Measurements from ENCODE around the gene EIF4A2. TPM values are rescaled to one million over a fixed set of nuclear protein-coding genes. Genes with fewer than 3 reads are reported as not detected.

Gene EIF4A2
- total RNA-seq, 1 experiment from 2014 or later = 398 TPM

DNA sequence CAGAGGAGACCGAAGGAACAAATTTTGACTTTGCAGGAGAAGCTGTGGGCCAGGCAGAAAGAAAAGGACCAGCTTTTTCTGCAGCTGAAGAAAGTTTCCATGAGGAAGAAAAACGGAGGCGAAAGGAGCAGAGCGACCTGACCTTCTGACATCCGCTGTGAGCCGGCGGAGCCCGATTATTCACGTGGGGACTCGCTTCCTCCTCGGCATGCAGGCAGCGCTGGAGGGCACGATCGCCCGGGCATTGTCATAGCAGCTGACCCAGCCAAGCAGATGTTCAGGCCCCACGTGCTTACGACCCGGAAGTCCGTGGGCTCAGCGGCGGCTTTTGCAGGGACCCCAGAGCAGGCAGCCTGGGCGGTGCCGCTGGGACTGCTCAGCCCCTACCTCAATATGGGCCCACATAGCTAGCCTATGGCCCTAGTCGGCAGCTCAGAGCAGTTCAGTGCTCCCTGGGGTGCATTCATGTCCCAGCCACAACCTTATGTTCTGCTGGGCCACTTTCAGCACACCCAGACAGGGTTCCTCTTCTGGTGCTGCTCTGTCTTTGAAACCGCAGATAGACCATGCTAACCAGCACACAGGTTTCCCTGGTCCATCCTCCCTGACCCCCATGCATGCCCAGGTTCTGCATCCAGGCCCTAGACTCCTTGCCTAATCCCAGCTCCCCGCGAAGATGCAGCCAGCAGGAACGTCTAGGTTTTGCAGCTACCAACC, 10.5 kb upstream of the EIF4A2 start:
- H3K27me3 Mint-ChIP-seq (ENCODE audit: low read depth) = peaks cover 39% of the 10 kb centered on the region

More for the DNA sequence above, 10.5 kb upstream of the EIF4A2 start:
- no peak overlapping the region for H3K23ac ChIP-seq (ENCODE audit: insufficient read length, low read depth, low read length)
- H3K4me1 ChIP-seq (ENCODE audit: insufficient read depth, low read length) = peaks cover 4% of the 10 kb centered on the region; the same call in 1 of the 2 replicates
- peaks cover 0 to 4% of the 10 kb centered on the region in 2 experiments; a peak in 3 of 5 replicates for H3K9me3 Mint-ChIP-seq
- no peak overlapping the region for H3K9ac ChIP-seq (ENCODE audit: extremely low read depth, insufficient read length, low read length)
- no peaks in the 10 kb centered on the region for H3K79me2 ChIP-seq (ENCODE audit: insufficient read depth, low read length)
- H3K36me3 Mint-ChIP-seq (ENCODE audit: insufficient read depth in 1 of 3, low read depth in 3 of 3) = no peaks in the 10 kb centered on the region; a peak in 1 of 7 replicates
- H3K4me2 ChIP-seq (ENCODE audit: insufficient read depth, insufficient read length, low read length) = peak overlapping the region; percentile 2
- H3K79me1 ChIP-seq (ENCODE audit: insufficient read depth, low read depth, low read length, poor library complexity, severe bottlenecking) = no peaks in the 10 kb centered on the region
- TF ChIP-seq, protein P1, sequence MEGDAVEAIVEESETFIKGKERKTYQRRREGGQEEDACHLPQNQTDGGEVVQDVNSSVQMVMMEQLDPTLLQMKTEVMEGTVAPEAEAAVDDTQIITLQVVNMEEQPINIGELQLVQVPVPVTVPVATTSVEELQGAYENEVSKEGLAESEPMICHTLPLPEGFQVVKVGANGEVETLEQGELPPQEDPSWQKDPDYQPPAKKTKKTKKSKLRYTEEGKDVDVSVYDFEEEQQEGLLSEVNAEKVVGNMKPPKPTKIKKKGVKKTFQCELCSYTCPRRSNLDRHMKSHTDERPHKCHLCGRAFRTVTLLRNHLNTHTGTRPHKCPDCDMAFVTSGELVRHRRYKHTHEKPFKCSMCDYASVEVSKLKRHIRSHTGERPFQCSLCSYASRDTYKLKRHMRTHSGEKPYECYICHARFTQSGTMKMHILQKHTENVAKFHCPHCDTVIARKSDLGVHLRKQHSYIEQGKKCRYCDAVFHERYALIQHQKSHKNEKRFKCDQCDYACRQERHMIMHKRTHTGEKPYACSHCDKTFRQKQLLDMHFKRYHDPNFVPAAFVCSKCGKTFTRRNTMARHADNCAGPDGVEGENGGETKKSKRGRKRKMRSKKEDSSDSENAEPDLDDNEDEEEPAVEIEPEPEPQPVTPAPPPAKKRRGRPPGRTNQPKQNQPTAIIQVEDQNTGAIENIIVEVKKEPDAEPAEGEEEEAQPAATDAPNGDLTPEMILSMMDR (conservative IDR thresholded peaks at IDR 0.05) = no peak
- H3T11ph ChIP-seq (ENCODE audit: low read length) = no peak overlapping the region
- no peak overlapping the region for H2BK5ac ChIP-seq (ENCODE audit: insufficient read length, low read length)
- no peaks in the 10 kb centered on the region for H3K23me2 ChIP-seq (ENCODE audit: insufficient read length, low read depth, low read length, poor library complexity, severe bottlenecking)
- no peak overlapping the region for H3K56ac ChIP-seq (ENCODE audit: insufficient read length, low read depth, low read length)
- H2AFZ ChIP-seq (ENCODE audit: low read length) = no peak overlapping the region
- H3K27ac ChIP-seq (ENCODE audit: insufficient read length, low read depth, low read length) = no peak overlapping the region
- no peak overlapping the region for H2BK120ac ChIP-seq (ENCODE audit: low read depth, low read length, poor library complexity, severe bottlenecking)
- H4K8ac ChIP-seq (replicated peaks; ENCODE audit: insufficient read length, low read depth, low read length) = no peak overlapping the region
- no peak overlapping the region for H4K5ac ChIP-seq (ENCODE audit: insufficient read length, low read depth, low read length)
- WGBS (ENCODE audit: extremely low coverage, insufficient read length, low lambda C conversion rate) = no CpG with 5 or more reads among the region's 28 CpGs
- H3K27ac Mint-ChIP-seq = no peak overlapping the region; a peak in 1 of 7 replicates
- DNase-seq = peak; percentile 78
- H4K20me1 ChIP-seq (ENCODE audit: control insufficient read depth, insufficient read depth, insufficient read length) = no peaks in the 10 kb centered on the region
- no peak overlapping the region for H3K18ac ChIP-seq (ENCODE audit: insufficient read length, low read depth, low read length)
- no peaks in the 10 kb centered on the region for H3K9me3 ChIP-seq (ENCODE audit: control insufficient read depth, low read depth, low read length)
- H3K4ac ChIP-seq (ENCODE audit: low read depth, low read length) = no peak overlapping the region
- peaks cover 18 to 22% of the 10 kb centered on the region in 2 experiments for H3K4me1 Mint-ChIP-seq
- H3K27me3 ChIP-seq (ENCODE audit: insufficient read depth, low read length) = no peaks in the 10 kb centered on the region
- H2BK15ac ChIP-seq (ENCODE audit: low read depth, low read length) = no peak overlapping the region
- H4K91ac ChIP-seq (ENCODE audit: insufficient read length, low read depth, low read length) = no peak overlapping the region
- H2BK12ac ChIP-seq (ENCODE audit: insufficient read length, low read depth, low read length) = no peak overlapping the region
- no peak overlapping the region for H2AK5ac ChIP-seq (ENCODE audit: insufficient read length, low read length)
- no peak overlapping the region for H3K14ac ChIP-seq (ENCODE audit: insufficient read depth, low read length)
- H3K4me3 Mint-ChIP-seq = peak overlapping the region in 1 of 2 experiments; percentile 35; a peak in 2 of 5 replicates
- no peak overlapping the region for H2BK20ac ChIP-seq (ENCODE audit: low read depth, low read length, poor library complexity, severe bottlenecking)

Data from H9 (cell line).